Psoas muscle (tissue), 8 donors: ENCODE measurements around the gene MED14. TPM values are rescaled to one million over a fixed set of nuclear protein-coding genes. Genes with fewer than 3 reads are reported as not detected.

ENCODE experiments used
- ATAC-seq, 4 donors: fragments of 200-7000 bp; cut with Tn5 transposase; one replicate each; pipeline ENCODE4 v1.9.1; 2020; ENCODE audit warnings: moderate library complexity in 3 of 4, mild to moderate bottlenecking in 2 of 4
- DNase-seq, 2 donors: peaks; one replicate each; pipeline ENCODE4 v3.0.0-alpha.2; 2020
- H3K27ac ChIP-seq: fragments of 200-600 bp; one replicate; pipeline ENCODE4 v1.8.0; 2022
- H3K27me3 ChIP-seq, 3 donors: fragments of 200-600 bp in 1 of 3; one replicate each; pipeline versions ENCODE4 v1.6.1 to v1.8.0; 2013 to 2022; ENCODE audit warnings: low read length in 2 of 3, mild to moderate bottlenecking in 2 of 3, moderate library complexity in 1 of 3; ENCODE audit not compliant: insufficient read depth in 3 of 3
- H3K36me3 ChIP-seq, 2 donors: fragments of 200-600 bp in 1 of 2; one replicate each; pipeline versions ENCODE4 v1.6.1 to v1.8.0; 2013 to 2022; ENCODE audit warnings: low read depth in 1 of 2, mild to moderate bottlenecking in 1 of 2, moderate library complexity in 1 of 2; ENCODE audit not compliant: insufficient read depth in 1 of 2
- H3K4me1 ChIP-seq: fragments of 200-600 bp; one replicate; pipeline ENCODE4 v1.8.0; 2022
- H3K4me3 ChIP-seq: fragments of 200-600 bp; one replicate; pipeline ENCODE4 v1.8.0; 2022; ENCODE audit warnings: mild to moderate bottlenecking
- H3K9me3 ChIP-seq: fragments of 200-600 bp; one replicate; pipeline ENCODE4 v1.8.0; 2022
- CTCF ChIP-seq: fragments of 200-600 bp; IDR thresholded peaks from one replicate; pipeline ENCODE4 v1.8.0; 2022; ENCODE audit warnings: antibody characterized with exemption
- WGBS, 3 donors: extraction: QIAGEN DNeasy Blood & Tissue Kit; methylation state at CpG; one replicate each; pipeline versions ENCODE4 v1.1.6 to v1.1.7; 2013; 5-methylcytosine and 5-hydroxymethylcytosine counted together
- intact Hi-C, 2 donors: fragments of 100-400 bp; cut with DNase I; formaldehyde crosslinking; loops; one replicate each; pipeline versions ENCODE4 v1.11.0 to v1.14.2; 2022
- polyA plus RNA-seq, 3 donors: library from polyadenylated mRNA; stranded (reverse); fragments of 200-250 nt; gene quantifications; one replicate each; pipeline ENCODE4 v1.2.3, GENCODE V29; 2013
- total RNA-seq, 4 donors: library from RNA; stranded (reverse); fragmentation: NEBNext Ultra II Directional in 2 of 4; extraction: Animal tissue kit (Norgen Biotek cat#: 25700) in 2 of 4; gene quantifications; one replicate each; pipeline versions ENCODE4 v1.2.1 to v1.2.4, GENCODE V29; 2021 to 2023
- donor health status: healthy with polysubstance abuse.
- donor health status: DM: no; HTN: no; CAD: no; lungs with moderate emphysema.
- donor health status: Bipolar disorder and iron deficiency.
- donor health status: healthy.
- donor health status: DM: yes; HTN: yes; CAD: no.
- donor health status: DM: no; HTN: no; CAD: no.
- donor health status: DM: no; HTN: no; CAD: no.
- donor health status: DM: yes; HTN: yes; CAD: no.

The MED14 gene
- total and polyA plus RNA-seq, 7 donors, result 10.7 to 63.2 (median 46.6) TPM

- WGBS, 3 donors, result 69 to 78% (median 74%) methylated on average over 2 of the region's 2 CpGs
- H3K4me1 ChIP-seq, result peaks cover 1% of the 10 kb centered on the region
- H3K9me3 ChIP-seq, result no peaks in the 10 kb centered on the region
- no peak for TF ChIP-seq CTCF
- intact Hi-C loops, result no loop called here
- H3K4me3 ChIP-seq, result no peak overlapping the region
- no peak for ATAC-seq
- H3K27ac ChIP-seq, result no peak overlapping the region
- no peak for DNase-seq
- H3K27me3 ChIP-seq, result no peaks in the 10 kb centered on the region
- no peaks in the 10 kb centered on the region for H3K36me3 ChIP-seq
Measured at GRCh38 chrX:40772290-40772689, 36.9 kb upstream of the MED14 start.

- H3K4me3 ChIP-seq, result no peak overlapping the region
- no peaks in the 10 kb centered on the region for H3K4me1 ChIP-seq
- 12 to 38% (median 18%) methylated on average over 1 of the region's 1 CpG for whole genome bisulfite sequencing, 3 donors
- intact Hi-C loops, result no loop called here
- H3K9me3 ChIP-seq, result no peaks in the 10 kb centered on the region
- no peak for ATAC-seq
- H3K27me3 ChIP-seq, result peaks cover 0 to 18% (median 0%) of the 10 kb centered on the region in 3 donors
- no peak overlapping the region for H3K27ac ChIP-seq
- no peak for DNase-seq
- no peak for TF ChIP-seq CTCF
- H3K36me3 ChIP-seq, result no peaks in the 10 kb centered on the region
Measured at GRCh38 chrX:40761762-40762161, 26.4 kb upstream of the MED14 start.

DNA sequence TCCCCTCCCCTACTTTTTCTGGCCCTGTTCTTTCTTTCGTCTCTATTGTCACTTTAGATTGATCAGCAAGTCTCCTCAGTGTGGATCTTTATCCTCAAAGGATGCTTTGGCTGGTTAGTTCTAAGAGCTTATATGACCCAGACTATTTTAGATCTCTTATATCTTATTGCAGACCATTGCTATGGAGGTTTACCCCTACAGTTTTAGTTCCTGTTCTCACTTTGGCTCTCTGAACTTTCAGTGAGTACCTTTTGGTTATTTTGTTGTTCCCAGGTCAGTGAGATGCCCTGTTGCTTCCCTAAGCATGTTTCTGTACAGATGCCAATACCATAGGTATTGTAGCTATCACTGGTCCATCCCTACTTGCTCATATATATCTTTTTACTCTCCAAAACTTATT lies 24.0 kb upstream of the MED14 start:
- Histone ChIP-seq H3K9me3 (no peaks in the 10 kb centered on the region), H3K27me3 (peaks cover 0 to 18% (median 0%) of the 10 kb centered on the region in 3 donors), H3K36me3 (no peaks in the 10 kb centered on the region), H3K4me1 (peaks cover 16% of the 10 kb centered on the region), H3K4me3 (no peak overlapping the region), H3K27ac (no peak overlapping the region)
- DNase-seq, result no peak
- ATAC-seq, result no peak
- intact Hi-C loops, result loop anchor here in 1 of 2 donors (10.0 kb wide), 1 partner anchor 105 kb away; no protein-coding TSS in a partner anchor
- 71 to 95% (median 85%) methylated on average over 1 of the region's 1 CpG for WGBS, 3 donors
- TF ChIP-seq CTCF, result no peak

GRCh38 chrX:40757058-40757457 lies 21.7 kb upstream of the MED14 start:
- DNase-seq (no peak), ATAC-seq (no peak)
- no peak overlapping the region for H3K4me3 ChIP-seq
- H3K27ac ChIP-seq, result no peak overlapping the region
- H3K36me3 ChIP-seq, result no peaks in the 10 kb centered on the region
- WGBS, 3 donors, result 73 to 88% (median 82%) methylated on average over 1 of the region's 1 CpG
- H3K9me3 ChIP-seq, result peaks cover 5% of the 10 kb centered on the region
- H3K4me1 ChIP-seq, result peaks cover 16% of the 10 kb centered on the region
- H3K27me3 ChIP-seq, result peaks cover 0 to 15% (median 0%) of the 10 kb centered on the region in 3 donors
- TF ChIP-seq CTCF, result no peak
- intact Hi-C loops, result loop anchor here in 1 of 2 donors (10.0 kb wide), 1 partner anchor 108 kb away; no protein-coding TSS in a partner anchor
